WI38 (cell line): Measurements from ENCODE around the gene ERCC3.

Source experiments
- H3K4me3 ChIP-seq: 2 replicates; pipeline ENCODE4 v1.5.1; 2011; ENCODE audit warnings: low read depth, mild to moderate bottlenecking, control low read depth, low read length
- CTCF ChIP-seq: IDR thresholded peaks from 2 replicates; pipeline ENCODE4 v1.5.1; 2012; ENCODE audit warnings: low read depth, mild to moderate bottlenecking, control low read depth, low read length

The ERCC3 gene

GRCh38 chr2:127293748-127294562 lies at the start of gene ERCC3:
TSS of gene ERCC3 (minus strand) at chr2:127294144. CDS start at chr2:127294081, 63 bp downstream.
- TF ChIP-seq CTCF = no peak
- peak within 1 kb of the TSS; percentile 95 for H3K4me3 ChIP-seq

- no peak overlapping the region for H3K4me3 ChIP-seq
- TF ChIP-seq CTCF = no peak
Measured at GRCh38 chr2:127343277-127343676, 49.3 kb upstream of the ERCC3 start.

- H3K4me3 ChIP-seq = no peak overlapping the region
- TF ChIP-seq CTCF = no peak
Measured at GRCh38 chr2:127342101-127342500, 48.2 kb upstream of the ERCC3 start.

- TF ChIP-seq CTCF = no peak
- H3K4me3 ChIP-seq = no peak overlapping the region
Measured at GRCh38 chr2:127332335-127332734, 38.4 kb upstream of the ERCC3 start.

GRCh38 chr2:127330753-127331152 lies 36.8 kb upstream of the ERCC3 start:
- TF ChIP-seq CTCF = no peak
- H3K4me3 ChIP-seq = no peak overlapping the region

GRCh38 chr2:127326289-127326945 lies 32.5 kb upstream of the ERCC3 start:
- H3K4me3 ChIP-seq = no peak overlapping the region
- no peak for TF ChIP-seq CTCF

GRCh38 chr2:127324635-127325034 lies 30.7 kb upstream of the ERCC3 start:
- TF ChIP-seq CTCF = peak; percentile 12; the same call in 1 of the 2 replicates
- no peak overlapping the region for H3K4me3 ChIP-seq
